ENCODE results near the gene ZNF701.

GRCh38 chr19:52600639-52601024 is 30.5 kb downstream of the ZNF701 start:
- TF ChIP-seq, protein P1, sequence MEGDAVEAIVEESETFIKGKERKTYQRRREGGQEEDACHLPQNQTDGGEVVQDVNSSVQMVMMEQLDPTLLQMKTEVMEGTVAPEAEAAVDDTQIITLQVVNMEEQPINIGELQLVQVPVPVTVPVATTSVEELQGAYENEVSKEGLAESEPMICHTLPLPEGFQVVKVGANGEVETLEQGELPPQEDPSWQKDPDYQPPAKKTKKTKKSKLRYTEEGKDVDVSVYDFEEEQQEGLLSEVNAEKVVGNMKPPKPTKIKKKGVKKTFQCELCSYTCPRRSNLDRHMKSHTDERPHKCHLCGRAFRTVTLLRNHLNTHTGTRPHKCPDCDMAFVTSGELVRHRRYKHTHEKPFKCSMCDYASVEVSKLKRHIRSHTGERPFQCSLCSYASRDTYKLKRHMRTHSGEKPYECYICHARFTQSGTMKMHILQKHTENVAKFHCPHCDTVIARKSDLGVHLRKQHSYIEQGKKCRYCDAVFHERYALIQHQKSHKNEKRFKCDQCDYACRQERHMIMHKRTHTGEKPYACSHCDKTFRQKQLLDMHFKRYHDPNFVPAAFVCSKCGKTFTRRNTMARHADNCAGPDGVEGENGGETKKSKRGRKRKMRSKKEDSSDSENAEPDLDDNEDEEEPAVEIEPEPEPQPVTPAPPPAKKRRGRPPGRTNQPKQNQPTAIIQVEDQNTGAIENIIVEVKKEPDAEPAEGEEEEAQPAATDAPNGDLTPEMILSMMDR (conservative IDR thresholded peaks at IDR 0.05 in 1 of 2, IDR thresholded peaks at IDR 0.05 in 1 of 2; ENCODE audit: low read depth in 1 of 2, low read length in 2 of 2): no peak
- TF ChIP-seq EZH2 (IDR thresholded peaks at IDR 0.05; ENCODE audit: low read length, missing control alignments): no peak

Data from fibroblast of lung (primary cell).